Germinal center (tissue), 1 donor: Measurements from ENCODE around the gene EI24.
A peak's percentile ranks its signal among the peaks of the same experiment; 100 is the strongest.
"Not testable (repeated sequence)": the region's sequence is repeated elsewhere in the genome, so short reads cannot be mapped to it uniquely, and the experiment has no call there.

Experiments
- DNase-seq: peaks from one replicate; pipeline ENCODE4 v3.0.0; 2012; ENCODE audit warnings: mixed read lengths, low spot score

EI24 gene

DNA sequence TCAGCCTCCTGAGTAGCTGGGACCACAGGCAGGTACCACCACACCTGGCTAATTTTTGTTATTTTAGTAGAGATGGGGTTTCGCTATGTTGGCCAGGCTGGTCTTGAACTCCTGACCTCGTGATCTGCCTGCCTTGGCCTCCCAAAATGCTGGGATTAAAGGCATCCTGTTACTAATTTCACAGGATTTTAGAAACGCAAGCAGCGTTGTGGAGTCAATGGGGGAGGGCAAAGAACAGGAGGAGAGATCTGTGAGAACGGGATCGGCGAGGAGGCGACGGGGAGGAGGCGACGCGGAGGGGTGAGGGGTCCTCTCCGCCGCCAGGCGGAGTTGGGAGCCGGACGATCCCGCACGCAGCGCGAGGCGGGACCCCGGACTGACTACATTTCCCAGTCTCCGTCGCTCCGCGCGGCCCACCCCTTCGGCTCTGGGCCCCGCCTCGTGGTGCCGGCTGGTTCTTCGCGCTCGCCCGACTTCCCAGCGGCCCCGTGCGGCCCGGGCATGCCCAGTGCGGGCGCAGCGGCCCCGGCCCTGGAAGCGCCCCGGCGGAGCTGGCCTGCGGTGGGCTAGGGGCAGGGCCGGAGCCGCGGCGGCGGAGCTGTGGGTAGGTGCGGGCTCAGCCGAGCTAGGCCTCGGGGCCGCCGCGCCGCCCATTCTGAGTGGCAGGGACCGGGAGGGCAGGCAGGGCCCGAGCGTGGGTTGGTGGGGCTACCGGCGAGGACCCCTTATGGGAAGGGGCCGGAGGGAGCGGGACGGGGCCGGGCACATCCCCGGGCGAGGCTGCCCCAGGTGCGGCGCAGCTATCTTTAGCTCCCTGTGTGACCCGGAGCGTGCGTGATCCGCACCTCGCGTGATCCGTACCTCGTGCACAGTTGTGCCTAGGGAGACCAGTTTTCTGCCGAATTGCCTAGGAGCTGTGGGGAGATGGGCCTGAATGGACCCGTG lies at the start of gene EI24:
TSS of gene EI24 (plus strand) at position 508 of the 945 bp plus-strand sequence. CDS start 3,051 bp downstream, outside the sequence.
- DNase-seq = peak; percentile 84

DNA sequence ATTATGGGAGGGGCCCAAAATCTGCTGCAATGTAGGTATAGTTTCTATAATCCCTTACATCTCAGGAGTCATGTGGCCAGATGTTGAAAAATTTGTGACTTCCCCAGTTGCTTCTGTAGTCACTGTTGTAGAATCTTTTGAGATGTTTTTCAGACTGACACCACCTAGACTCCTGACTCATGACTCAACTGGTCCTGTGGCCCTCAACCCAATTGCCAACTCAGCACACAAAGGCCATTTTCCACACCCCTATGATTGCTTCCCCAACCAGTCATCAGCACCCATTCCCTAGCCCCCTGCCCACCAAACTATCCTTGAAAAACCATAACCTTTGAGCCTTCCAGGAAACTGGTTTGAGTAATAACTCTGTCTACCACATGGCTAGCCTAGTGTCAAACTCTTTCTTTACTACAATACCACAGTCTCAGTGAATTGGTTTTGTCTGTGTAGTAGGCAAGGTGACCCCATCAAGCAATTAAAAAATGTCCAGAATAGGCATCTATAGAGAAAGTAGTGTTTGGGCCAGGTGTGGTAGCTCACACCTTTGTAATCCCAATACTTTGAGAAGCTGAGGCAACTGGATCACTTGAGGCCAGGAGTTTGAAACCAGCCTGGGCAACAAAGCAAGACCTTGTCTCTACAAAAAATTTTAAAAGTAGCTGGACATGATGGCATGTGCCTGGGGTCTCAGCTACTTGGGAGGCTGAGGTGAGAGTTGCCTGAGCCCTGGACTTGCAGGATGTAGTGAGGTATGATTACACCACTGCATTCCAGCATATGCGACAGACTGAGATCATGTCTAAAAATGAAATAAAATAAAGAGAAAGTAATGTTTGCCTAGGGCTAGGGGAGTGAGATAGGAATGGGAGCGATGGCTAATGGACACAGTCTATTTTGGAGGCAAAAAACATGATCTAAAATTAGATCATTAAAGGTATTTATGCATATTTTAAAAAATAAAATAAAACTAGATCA lies 49.1 kb upstream of the EI24 start:
- DNase-seq = no peak

DNA sequence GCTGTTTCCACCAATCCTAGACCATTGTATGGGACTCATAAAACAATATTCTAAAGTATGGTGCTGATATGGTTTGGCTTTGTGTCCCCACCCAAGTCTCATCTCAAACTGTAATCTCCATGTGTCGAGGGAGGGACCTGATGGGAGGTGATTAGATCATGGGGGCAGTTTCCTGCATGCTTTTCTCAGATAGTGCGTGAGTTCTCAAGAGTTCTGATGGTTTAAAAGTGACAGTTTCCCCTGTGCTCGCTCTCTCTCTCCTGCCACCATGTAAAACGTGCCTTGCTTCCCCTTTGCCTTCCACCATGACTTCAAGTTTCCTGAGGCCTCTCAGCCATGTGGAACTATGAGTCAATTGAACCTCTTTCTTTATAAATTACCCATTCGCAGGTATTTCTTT lies 44.0 kb upstream of the EI24 start:
- no peak for DNase-seq

DNA sequence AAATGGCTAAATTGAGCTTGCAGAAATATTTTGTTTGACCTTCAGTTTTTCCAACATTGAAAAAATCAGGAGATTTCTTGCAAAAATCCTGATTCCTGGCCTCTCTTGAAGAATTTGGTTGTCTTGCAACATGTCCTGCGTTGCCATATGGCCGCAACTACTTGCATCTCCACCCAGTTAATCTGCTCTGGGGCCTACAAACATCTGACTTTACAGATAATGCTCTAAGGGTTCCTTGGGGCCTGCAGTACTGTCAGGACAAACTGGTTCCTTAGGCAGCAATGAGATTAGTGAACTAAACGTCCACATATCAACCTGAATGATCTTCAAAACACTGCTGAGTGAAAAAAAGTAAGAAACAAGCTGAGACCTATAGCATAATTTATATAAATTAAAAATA lies 36.6 kb upstream of the EI24 start:
- no peak for DNase-seq

DNA sequence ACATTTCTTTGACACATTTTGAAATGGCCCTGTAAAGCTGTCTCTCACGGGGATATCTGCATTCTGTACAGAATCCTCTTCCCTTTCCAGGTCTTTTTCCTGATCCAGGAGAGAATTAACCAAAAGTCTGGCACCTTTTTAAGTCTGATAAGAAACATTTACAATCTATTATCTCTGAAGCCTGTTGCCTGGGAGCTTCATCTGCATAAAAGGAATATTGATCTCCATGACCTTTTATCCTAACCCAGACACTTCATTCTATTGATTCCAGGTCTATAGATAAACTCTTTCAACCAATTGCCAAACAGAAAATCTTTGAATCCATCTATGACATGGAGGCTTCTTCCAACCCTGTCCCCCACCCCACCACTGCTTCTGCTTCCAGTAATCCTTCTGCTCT lies 33.7 kb upstream of the EI24 start:
- no peak for DNase-seq

DNA sequence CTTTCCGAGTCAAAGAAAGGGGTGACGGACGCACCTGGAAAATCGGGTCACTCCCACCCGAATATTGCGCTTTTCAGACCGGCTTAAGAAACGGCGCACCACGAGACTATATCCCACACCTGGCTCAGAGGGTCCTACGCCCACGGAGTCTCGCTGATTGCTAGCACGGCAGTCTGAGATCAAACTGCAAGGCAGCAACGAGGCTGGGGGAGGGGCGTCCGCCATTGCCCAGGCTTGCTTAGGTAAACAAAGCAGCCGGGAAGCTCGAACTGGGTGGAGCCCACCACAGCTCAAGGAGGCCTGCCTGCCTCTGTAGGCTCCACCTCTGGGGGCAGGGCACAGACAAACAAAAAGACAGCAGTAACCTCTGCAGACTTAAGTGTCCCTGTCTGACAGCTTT lies 32.4 kb upstream of the EI24 start:
- DNase-seq = not testable (repeated sequence)

DNA sequence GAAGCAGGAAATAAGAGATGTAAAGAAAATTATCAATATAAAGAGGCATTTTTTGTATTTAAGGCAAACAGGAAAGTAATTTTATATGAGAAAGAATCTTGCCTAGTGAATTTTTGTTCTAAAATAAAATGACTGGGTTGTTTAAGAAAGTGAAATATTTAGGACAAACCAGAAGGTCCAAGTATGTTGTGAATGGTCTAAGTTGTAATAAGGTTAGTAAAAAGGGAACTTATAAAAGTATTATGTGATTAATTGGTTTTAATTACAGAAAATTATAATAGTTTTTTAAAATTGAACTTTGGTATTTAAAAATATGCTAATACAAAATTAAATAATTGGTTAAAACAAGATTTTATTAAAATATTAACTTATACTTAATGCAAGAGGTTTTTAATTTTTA lies 26.6 kb upstream of the EI24 start:
- DNase-seq = no peak

DNA sequence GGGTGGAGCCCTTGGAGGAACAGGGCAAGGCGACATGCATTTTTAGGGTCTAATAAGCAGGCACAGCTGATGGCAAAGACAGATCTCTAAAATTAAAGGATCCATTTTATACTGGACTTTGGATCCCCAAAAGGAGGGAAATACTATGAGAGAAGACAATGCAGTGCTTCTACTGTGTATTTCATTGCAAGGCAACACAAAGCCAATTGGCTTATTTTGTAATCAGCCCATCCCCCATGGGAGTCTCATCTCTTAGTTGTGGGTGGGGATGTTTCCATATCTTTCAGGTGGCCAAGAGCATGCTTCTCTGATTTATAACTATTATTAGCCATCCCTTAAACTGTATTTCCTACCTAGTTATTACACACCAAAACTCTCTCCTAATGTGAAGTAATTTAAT lies 18.5 kb upstream of the EI24 start:
- no peak for DNase-seq

DNA sequence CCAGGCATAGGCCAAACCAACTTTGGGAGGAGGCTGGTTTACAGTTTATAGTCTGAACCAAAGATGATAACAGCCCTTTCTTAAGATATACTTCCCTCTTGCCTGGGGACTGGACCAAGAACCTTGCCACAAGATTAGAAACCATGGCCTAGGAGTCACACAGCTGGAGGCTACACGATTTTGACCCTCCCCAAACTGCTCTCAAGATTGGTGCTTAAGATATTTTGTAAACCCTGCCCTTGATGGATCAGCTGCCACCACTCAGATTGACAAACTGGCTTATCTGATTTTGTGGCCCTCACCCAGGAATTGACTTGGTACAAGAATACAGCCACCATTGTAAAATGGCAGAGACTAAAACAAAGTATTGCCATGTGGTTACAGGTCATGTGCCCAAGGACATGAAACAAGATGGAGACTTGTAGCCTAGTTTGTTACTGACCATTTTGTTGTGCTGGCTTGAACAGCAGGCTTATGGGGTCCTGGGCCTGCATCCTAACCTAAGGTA lies 17.4 kb upstream of the EI24 start:
- DNase-seq = no peak

DNA sequence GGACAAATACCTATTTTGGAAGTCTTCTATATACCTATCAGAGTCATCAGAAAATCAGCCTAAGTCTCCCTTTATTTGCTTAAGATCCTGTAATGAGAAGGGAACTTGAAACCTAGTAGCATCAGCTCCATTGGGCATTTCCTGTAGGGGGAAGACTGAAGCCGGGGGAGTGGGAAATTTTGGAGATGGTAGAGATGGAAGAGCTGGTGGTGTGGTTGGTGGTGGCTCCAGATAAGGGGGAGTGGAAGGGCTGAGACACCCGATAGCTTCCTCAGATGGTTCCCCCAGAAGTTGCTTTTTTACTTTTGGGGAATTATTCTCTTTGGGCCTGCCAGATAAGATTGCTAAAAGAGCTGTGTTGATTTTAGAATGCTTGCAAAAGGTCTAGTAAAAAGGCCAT lies 16.4 kb upstream of the EI24 start:
- no peak for DNase-seq

DNA sequence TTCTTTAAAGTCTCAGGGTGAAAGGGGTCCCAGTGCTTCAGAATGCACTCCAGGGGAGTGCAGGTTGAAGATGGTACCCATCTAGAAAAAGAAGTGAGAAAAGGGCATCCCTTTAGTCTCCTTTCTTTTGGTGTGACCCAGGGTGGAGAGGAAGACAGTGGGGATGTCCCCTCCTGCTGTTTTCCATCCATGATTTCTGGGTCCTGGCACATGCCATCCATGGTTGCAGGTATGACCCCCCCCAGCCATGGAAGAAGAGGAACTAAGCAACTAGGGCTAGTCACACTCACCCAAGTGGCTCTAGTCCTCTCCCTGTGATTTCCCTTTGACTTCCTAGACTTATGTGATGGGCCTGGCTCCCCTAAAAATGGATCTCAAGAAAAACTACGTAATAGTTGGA lies 15.9 kb upstream of the EI24 start:
- no peak for DNase-seq

DNA sequence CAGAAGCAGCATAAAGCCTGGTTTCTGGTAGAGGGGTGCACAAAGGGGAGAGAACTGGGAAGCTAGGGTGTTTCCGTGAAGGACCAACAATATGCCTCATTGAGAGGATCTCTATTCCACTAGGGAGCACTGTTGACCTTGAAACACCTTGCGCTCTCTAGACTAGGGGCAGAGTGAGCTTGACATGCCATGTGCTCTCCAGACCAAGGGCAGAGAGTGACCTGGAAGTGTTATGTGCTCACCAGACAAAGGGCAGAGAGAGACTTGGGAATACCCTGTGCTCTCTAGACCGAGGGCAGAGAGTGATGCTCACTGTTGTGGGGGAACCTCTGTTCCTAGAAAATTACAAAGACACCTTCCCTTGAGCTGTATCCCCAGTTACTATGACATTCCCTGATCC lies 15.2 kb upstream of the EI24 start:
- DNase-seq = no peak

DNA sequence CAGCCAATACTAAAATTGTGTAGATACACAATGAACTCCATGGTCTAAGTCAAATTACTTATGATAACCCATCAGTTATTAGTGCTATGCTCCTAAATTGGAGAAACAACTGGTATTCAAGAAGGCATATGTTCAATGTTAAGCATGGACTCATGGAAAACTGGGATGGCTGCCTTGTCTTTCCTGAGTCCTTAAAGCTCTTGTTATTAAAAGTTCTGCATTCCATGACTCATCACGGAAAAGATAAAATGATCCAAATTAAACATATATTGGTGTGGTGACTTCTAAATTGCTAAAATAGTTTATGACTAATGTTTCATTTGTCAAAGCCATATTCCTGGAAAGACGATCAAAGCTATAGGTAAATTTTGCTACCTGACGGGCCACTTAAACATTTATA lies 9.4 kb upstream of the EI24 start:
- DNase-seq = no peak

DNA sequence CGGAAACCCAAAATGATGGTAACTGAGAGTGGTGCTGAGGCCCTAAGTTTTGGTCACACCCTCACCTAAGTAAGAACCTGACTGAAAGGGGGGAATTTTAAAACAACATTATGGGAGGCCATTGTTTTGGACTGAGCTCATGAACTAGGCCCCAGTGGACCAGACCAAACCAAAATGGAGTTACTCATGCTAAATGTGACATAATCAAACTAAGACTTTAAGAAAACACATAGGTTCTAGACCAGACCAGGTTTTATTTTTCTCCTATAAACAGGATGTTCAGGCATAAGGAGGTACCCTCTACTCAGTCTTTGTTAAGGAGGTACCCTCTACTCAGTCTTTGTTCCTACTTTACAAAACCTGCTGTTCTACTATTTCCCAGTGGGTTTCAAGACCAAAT lies 7.4 kb upstream of the EI24 start:
- no peak for DNase-seq

DNA sequence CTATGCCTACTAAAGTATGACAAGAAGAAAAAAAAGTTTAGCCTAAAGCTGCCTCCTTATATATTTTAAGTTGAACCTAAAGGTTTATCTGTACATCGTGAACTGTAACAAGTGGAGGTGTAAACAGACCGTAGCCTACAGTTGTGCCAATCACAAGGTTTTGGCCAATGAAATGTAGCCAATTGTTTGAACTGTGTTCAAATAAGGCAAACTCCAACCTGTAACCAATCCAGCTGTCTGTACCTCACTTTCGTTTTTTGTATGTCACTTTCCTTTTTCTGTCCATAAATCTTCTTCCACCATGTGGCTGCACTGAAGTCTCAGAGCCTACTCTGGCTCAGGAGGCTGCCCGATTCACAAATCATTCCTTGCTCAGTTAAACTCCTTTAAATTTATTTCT lies 6.8 kb upstream of the EI24 start:
- no peak for DNase-seq

DNA sequence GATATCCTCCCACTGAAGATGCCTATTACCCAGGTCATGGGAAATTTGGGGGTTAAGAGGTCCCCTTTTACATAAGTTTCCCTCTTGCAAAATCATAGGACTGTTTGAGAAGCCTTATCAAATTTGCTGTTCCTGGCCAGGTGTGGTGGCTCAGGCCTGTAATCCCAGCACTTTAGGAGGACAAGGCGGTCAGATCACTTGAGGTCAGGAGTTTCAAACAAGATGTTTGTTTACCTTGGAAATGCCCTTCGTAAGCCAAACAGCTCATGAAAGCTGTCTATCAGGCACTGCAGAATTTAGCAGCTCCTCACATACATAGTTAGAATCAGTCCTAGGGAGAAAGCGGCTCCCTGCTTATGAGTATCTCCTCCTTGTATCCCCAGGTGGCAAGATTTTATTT lies 4.9 kb upstream of the EI24 start:
- no peak for DNase-seq

DNA sequence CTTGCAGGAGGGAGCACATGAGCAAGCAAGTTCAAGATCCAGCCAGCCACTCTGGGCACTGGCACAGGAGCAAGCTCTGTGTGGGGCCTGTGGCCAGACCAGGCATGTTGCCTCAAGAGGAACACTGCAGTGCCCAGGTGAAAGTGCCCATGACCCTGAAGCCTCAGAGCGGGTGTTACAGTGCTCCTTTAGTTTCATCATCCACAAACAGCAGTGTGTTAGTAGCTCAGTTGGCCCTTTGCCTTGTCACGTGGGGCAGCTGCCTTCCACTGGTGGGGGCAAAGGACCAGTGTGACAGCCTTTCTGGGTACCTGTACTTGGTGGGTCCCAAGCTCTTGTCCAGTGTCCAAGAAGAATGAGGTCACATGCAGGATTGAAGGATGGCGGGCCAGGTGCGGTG lies 3.0 kb upstream of the EI24 start:
- DNase-seq = no peak

DNA sequence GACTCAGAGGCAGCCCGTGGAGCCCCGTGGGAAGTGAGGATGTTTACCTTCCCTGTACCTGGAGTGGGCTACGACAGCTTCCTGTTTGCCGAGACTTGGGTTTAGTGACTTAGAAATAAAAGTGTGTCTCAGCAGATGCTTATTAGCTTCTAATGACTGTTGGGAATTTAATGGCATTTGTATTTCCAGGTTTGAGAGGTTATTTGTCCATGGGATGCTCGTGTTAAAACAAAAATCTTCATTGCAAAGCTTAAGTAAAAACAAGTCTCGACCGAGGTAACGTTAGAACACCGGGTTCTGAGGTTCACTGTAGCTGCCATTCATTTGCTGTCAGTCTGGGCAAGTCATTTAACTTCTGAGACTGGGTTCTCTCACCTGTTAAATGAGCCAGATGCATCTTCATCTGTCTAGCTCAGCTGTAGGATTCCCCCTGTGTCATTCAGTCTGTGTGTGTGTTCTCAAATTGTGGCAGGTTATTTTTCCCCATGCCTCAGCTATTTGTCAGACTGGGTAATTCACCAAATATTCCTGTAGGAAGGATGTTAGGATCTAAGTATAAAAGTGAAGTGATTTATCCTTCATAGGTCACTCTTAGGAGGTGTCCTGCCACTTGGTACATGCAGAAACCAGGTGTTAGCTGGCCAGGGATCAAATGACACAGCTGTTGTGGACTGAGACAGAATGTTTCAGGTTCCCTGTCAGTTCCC lies 791 bp downstream of the EI24 start:
- DNase-seq = no peak

DNA sequence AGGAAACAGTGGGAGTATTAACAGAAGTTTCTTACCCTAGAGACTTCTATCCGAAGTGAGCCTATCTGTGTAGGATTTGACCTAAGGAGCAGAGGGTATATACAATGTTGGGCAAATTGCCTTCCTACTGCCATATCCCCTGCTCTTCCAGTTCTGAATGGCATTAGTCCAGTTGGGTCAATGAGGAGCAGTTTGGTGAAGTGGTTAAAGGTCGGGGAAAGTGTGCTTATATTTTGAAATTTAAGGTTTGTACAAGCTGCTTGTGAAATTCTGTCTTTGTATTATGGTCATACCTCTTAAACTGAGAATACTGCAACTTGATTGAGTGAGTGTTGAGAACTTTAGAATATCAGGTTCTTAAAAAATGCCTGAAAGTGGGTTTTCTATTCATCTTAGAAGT lies 1.7 kb downstream of the EI24 start:
- DNase-seq = no peak

DNA sequence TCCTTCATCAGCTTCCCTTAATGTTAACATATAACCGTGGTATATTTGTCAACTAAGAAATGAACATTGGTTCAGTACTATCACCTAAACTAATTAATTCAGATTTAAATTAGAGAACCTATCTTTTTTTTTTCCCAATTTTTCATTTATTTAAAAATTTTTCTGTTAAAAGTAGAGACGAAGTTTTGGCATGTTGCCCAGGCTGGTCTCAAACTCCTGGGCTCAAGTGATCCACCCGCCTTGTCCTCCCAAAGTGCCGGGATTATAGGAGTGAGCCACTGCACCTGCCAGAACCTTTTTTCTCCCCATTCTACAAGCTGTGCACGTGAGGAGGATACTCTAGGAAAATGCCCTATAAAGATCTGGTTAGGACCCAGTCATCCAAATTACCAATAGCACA lies 3.6 kb downstream of the EI24 start:
- no peak for DNase-seq

DNA sequence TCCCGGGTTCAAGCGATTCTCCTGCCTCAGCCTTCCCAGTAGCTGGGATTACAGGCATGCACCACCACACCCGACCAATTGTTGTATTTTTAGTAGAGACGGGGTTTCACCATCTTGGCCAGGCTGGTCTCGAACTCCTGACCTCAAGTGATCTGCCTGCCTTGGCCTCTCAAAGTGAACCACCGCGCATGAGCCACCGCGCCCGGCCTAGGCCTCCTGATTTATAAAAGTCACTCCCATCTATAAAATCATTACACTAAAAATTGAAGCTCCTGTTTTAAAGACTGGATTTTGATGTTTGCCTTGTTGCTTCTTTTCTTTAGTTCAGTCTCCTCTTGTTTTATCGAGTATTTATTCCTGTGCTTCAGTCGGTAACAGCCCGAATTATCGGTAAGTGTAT lies 7.9 kb downstream of the EI24 start:
- not testable (repeated sequence) for DNase-seq

DNA sequence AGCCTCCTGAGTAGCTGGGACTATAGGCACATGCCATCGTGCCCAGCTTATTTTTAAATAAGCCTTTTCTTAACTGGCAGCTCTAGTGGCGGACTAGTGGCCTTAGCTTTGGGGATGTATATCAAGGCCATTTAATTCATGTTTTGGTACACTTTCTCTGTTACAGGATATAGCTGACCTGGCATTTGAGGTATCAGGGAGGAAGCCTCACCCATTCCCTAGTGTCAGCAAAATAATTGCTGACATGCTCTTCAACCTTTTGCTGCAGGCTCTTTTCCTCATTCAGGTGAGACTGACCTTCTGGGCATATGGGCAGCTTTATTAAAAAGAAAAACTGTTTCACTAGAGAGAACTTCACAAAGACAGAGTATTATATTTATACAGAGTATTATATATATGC lies 9.5 kb downstream of the EI24 start:
- DNase-seq = no peak
